ENCODE measurements around the gene NIM1K.

DNA sequence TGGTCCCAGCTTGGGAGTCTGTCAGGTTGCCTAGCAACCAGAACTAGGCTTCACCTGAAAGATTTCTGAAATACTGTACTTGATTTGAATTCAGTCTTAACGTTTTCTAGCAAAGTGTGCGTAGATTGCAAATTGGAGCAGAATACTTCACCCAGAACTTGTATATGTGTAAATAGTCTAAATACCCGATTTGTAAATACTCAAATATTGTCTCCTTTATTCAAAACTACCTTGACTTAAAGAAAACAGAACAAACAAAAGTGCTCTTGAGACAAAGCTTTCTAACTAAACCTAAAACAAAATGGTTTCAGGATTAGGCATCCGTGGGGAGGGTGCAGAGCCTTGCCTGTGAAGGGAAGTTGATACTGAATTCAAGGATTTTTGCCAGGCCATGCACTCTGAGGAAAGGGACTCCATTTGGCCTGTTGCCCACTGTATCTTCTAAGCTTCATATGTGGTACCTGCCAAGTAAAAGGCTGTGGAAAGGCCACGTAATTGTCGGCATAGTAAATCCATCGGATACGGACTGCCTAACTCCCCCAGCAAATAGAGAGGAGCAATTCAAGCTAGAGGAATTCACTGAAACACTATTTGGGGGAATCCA, 121.9 kb downstream of the NIM1K start:
- TF ChIP-seq SMC3 (IDR thresholded peaks at IDR 0.05; ENCODE audit: borderline replicate concordance, low read length) (no peak), BCL11A (IDR thresholded peaks at IDR 0.05; ENCODE audit: low read depth, low read length) (no peak), TCF12 (IDR thresholded peaks at IDR 0.05; ENCODE audit: low read depth, low read length) (no peak), POLR2AphosphoS5 (IDR thresholded peaks at IDR 0.05; ENCODE audit: low read length) (no peak), POLR2A (IDR thresholded peaks at IDR 0.05; ENCODE audit: low read depth, low read length) (no peak), KDM1A (IDR thresholded peaks at IDR 0.05; ENCODE audit: borderline replicate concordance) (no peak), CREB1 (IDR thresholded peaks at IDR 0.05; ENCODE audit: low read depth) (no peak), FOXM1 (IDR thresholded peaks at IDR 0.05; ENCODE audit: low read depth, low read length) (no peak), ZBED1 (IDR thresholded peaks at IDR 0.05; ENCODE audit: borderline replicate concordance) (no peak)
- TF ChIP-seq, protein P1, sequence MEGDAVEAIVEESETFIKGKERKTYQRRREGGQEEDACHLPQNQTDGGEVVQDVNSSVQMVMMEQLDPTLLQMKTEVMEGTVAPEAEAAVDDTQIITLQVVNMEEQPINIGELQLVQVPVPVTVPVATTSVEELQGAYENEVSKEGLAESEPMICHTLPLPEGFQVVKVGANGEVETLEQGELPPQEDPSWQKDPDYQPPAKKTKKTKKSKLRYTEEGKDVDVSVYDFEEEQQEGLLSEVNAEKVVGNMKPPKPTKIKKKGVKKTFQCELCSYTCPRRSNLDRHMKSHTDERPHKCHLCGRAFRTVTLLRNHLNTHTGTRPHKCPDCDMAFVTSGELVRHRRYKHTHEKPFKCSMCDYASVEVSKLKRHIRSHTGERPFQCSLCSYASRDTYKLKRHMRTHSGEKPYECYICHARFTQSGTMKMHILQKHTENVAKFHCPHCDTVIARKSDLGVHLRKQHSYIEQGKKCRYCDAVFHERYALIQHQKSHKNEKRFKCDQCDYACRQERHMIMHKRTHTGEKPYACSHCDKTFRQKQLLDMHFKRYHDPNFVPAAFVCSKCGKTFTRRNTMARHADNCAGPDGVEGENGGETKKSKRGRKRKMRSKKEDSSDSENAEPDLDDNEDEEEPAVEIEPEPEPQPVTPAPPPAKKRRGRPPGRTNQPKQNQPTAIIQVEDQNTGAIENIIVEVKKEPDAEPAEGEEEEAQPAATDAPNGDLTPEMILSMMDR (IDR thresholded peaks at IDR 0.05 in 2 of 3, conservative IDR thresholded peaks at IDR 0.05 in 1 of 3; ENCODE audit: control insufficient read depth in 2 of 3, extremely low read depth in 1 of 3, insufficient read depth in 1 of 3, low read depth in 3 of 3, low read length in 3 of 3): no peak
- TF ChIP-seq, protein P2, sequence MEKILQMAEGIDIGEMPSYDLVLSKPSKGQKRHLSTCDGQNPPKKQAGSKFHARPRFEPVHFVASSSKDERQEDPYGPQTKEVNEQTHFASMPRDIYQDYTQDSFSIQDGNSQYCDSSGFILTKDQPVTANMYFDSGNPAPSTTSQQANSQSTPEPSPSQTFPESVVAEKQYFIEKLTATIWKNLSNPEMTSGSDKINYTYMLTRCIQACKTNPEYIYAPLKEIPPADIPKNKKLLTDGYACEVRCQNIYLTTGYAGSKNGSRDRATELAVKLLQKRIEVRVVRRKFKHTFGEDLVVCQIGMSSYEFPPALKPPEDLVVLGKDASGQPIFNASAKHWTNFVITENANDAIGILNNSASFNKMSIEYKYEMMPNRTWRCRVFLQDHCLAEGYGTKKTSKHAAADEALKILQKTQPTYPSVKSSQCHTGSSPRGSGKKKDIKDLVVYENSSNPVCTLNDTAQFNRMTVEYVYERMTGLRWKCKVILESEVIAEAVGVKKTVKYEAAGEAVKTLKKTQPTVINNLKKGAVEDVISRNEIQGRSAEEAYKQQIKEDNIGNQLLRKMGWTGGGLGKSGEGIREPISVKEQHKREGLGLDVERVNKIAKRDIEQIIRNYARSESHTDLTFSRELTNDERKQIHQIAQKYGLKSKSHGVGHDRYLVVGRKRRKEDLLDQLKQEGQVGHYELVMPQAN (conservative IDR thresholded peaks at IDR 0.05): no peak
- TF ChIP-seq, protein P3, sequence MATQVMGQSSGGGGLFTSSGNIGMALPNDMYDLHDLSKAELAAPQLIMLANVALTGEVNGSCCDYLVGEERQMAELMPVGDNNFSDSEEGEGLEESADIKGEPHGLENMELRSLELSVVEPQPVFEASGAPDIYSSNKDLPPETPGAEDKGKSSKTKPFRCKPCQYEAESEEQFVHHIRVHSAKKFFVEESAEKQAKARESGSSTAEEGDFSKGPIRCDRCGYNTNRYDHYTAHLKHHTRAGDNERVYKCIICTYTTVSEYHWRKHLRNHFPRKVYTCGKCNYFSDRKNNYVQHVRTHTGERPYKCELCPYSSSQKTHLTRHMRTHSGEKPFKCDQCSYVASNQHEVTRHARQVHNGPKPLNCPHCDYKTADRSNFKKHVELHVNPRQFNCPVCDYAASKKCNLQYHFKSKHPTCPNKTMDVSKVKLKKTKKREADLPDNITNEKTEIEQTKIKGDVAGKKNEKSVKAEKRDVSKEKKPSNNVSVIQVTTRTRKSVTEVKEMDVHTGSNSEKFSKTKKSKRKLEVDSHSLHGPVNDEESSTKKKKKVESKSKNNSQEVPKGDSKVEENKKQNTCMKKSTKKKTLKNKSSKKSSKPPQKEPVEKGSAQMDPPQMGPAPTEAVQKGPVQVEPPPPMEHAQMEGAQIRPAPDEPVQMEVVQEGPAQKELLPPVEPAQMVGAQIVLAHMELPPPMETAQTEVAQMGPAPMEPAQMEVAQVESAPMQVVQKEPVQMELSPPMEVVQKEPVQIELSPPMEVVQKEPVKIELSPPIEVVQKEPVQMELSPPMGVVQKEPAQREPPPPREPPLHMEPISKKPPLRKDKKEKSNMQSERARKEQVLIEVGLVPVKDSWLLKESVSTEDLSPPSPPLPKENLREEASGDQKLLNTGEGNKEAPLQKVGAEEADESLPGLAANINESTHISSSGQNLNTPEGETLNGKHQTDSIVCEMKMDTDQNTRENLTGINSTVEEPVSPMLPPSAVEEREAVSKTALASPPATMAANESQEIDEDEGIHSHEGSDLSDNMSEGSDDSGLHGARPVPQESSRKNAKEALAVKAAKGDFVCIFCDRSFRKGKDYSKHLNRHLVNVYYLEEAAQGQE (IDR thresholded peaks at IDR 0.05; ENCODE audit: low read depth, low read length): no peak
- TF ChIP-seq, protein P4, sequence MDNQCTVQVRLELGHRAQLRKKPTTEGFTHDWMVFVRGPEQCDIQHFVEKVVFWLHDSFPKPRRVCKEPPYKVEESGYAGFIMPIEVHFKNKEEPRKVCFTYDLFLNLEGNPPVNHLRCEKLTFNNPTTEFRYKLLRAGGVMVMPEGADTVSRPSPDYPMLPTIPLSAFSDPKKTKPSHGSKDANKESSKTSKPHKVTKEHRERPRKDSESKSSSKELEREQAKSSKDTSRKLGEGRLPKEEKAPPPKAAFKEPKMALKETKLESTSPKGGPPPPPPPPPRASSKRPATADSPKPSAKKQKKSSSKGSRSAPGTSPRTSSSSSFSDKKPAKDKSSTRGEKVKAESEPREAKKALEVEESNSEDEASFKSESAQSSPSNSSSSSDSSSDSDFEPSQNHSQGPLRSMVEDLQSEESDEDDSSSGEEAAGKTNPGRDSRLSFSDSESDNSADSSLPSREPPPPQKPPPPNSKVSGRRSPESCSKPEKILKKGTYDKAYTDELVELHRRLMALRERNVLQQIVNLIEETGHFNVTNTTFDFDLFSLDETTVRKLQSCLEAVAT (IDR thresholded peaks at IDR 0.05): peak; percentile 70
